Kidney tubule cell (primary cell): ENCODE measurements around the gene LIMS4.
"Not testable (repeated sequence)": the region's sequence is repeated elsewhere in the genome, so short reads cannot be mapped to it uniquely, and the experiment has no call there.

ENCODE experiments used
- DNase-seq: peaks from one replicate; pipeline ENCODE4 v3.0.0-alpha.2; 2018; ENCODE audit warnings: low spot score

The LIMS4 gene, protein sequence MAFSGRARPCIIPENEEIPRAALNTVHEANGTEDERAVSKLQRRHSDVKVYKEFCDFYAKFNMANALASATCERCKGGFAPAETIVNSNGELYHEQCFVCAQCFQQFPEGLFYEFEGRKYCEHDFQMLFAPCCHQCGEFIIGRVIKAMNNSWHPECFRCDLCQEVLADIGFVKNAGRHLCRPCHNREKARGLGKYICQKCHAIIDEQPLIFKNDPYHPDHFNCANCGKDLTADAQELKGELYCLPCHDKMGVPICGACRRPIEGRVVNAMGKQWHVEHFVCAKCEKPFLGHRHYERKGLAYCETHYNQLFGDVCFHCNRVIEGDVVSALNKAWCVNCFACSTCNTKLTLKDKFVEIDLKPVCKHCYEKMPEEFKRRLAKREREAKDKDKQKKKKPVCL

GRCh38 chr2:110472171-110473058, at the start of gene LIMS4:
Gene LIMS4 (minus strand): TSS chr2:110472816. CDS start chr2:110472778, 38 bp downstream.
- not testable (repeated sequence) for DNase-seq

GRCh38 chr2:110499755-110500377, 27.2 kb upstream of the LIMS4 start:
- DNase-seq = not testable (repeated sequence)

DNA sequence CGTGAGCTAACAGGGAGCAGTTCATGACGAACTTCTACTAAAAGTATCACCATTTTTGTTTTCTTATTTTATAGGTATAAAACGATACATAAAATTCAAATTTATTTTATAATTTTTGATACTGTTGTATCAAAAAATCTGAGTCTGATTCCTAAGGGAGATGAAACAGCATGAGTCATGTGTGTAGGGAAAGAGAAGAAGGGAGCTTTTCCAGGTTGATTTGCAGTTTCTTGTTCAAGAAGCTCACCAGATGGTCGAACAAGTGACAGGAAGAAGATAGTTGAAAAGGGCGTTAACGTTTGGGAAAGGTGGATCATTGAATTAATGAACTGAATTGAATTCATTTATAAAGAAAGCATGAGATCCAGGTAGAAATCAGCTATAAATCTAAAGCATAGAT, 23.4 kb upstream of the LIMS4 start:
- not testable (repeated sequence) for DNase-seq

GRCh38 chr2:110494488-110494887, 21.9 kb upstream of the LIMS4 start:
- DNase-seq = not testable (repeated sequence)

DNA sequence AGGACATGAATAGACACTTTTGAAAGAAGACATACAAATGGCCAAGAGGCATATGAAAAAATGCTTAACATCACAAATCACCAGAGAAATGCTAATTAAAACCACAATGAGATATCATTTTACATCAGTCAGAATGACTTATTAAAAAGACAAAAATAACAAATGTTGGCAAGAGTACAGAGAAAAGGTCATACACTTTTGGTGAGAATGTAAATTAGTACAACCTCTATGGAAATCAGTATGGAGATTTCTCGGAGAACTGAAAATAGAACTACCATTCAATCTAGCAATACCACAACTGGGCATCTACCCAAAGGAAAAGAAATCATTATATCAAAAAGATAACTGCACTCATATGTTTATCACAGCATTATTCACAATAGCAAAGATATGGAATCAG, 16.4 kb upstream of the LIMS4 start:
- DNase-seq = not testable (repeated sequence)

DNA sequence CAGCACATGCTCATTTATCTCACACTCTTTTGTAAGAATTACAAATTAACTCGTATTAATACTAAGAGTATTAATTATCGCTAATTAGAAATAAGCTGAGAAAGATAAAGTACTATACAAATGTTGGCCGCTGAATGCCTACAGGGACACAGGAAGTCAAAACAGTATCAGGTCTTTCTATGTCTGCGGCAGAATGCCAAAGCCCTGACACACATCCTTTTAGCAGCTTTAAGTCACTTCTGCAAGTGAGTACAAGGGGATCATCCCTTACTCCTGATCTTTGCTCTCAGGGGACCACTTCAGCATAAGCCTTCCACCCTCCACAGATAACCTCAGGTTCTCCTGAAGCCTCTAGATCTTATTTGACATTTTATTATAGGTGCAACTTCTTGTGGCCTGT, 10.1 kb upstream of the LIMS4 start:
- not testable (repeated sequence) for DNase-seq

DNA sequence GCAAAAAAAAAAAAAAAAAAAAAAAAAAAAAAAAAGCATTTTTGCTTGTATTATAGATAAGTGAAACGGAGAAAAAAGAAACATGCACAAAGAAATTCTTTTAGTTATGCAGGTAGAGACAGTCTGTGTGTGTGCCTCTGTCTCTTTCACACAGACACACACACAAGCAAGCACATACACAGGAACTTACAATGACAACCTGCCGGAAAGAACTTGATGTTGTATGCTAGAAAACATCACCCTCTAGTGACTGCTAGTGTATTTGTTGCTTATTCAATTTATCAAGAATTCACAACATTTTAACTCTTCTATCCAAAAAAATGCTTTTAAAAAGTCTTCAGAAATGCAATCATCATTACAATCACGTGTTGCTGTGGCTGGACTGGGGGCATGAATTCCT, 8.6 kb upstream of the LIMS4 start:
- DNase-seq = not testable (repeated sequence)

DNA sequence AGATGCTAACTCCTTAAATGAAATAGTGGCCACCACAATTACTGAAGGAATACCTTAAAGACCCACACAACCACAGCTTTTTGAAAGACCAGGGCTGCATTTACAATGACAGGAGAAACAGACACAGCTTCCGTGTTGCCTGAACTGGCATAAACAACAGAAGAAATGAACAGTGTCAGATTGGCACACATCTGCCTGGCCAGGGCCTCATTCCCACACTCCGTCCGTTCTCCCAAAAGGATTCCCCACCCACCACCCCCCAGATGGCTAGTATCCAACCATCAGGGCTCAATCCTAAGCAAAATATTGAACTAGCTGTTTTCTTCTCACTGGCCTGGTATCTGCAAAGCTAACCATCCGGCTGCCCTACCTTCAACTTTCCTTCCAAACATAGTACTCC, 7.5 kb upstream of the LIMS4 start:
- DNase-seq = not testable (repeated sequence)

DNA sequence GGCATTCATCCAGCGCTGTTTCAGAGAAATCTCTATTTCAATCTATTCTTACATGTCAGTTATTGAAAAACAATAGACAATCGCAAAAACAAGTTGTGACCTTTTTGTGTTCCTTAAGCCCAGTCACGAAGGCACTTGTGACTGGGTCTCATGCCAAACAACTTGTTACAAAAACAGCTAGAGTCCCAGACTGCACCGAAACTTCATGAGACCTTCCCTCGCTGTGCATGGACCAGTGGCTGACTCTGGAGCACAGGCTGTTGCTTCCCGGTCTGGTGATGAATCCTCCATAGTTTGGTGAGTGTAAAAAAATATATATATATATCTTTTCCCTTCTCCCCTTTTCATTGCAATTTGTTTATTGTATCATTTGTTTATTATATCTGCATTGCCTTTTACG, 4.8 kb upstream of the LIMS4 start:
- DNase-seq = not testable (repeated sequence)

DNA sequence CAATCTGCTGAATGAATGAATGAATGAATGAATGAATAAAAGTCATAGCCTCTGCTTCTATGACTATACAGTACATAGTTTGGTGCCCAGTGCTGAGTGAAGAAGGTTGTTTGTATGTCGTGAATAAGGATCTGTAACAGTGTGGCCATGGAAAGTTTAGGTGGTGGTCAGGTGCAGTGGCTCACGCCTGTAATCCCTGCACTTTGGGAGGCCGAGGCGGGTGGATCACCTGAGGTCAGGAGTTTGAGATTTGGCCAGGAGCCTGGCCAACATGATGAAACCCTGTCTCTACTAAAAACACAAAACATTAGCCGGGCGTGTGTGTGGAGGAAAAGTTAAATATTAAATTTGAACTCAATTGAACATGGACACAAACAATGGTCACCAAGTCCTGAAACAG, 4.3 kb upstream of the LIMS4 start:
- DNase-seq = not testable (repeated sequence)

DNA sequence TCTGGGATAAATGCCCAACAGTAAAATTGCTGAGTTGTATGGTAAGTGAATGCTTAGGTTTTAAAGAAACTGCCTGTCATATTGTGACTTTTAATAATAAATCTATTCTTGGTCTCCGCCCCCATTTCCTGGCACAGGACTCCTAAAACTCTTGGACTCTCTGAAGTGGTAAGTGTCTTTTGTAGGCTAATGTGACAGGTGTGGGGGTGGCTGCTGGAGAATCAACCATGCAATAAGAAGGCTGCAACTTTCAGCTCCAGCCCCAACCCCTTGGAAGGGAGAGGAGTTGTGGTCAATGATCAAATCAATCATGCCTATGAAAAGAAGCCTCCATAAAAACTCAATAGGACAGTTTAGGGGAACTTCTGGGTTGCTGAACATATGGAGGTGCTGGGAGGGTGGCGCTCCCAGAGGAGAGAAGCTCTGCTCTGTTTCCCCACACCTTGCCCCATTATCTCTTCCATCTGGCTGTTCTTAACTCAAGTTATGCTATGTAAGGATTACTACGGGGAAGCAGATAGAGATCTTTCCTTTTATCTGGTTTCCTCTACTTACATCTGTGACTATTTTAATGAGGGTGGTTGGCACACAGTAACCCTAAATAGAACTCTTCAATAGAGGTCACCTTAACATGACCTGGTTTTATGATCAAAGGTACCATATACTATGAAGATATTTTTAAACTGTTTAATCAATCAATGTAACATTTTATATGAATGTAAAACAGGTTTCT, 3.2 kb upstream of the LIMS4 start:
- DNase-seq = not testable (repeated sequence)

- not testable (repeated sequence) for DNase-seq
These were observed 2.3 kb upstream of the LIMS4 start for GRCh38 chr2:110474898-110475297.

DNA sequence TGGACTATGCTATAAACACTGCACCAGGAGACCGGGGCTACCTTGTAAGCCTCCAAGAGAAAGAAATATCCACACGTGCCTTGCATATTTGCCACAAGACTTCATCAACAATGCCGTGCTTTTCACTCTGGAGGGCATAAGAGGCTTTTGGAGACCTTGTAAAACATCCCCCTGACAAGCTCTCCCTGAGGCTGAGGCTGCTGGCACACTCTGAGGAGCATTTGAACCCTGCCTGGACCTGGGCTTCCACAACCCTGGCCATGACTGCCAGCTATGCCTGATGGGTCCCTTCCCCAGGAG, 393 bp upstream of the LIMS4 start:
- DNase-seq = not testable (repeated sequence)

GRCh38 chr2:110468921-110469320, 3.7 kb downstream of the LIMS4 start:
- not testable (repeated sequence) for DNase-seq

DNA sequence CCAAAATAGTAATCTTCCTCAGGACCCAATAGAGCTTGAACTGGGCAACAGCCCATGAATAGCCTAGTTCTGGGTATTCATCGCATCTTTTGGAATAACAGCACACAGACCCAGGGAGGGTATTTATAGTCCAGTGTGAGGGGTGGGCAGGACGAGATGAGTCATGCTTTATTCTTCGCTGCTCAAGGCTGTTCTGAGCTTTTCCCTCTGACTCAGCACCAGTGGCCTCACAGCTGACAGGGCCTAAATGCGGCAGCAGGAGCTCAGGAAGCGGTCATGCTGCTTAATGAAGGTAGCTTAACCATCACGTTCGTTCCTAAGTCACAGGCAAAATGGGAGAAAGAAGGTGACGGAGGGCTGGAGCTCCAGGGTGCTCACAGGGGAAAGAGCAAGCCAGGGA, 7.3 kb downstream of the LIMS4 start:
- DNase-seq = not testable (repeated sequence)

DNA sequence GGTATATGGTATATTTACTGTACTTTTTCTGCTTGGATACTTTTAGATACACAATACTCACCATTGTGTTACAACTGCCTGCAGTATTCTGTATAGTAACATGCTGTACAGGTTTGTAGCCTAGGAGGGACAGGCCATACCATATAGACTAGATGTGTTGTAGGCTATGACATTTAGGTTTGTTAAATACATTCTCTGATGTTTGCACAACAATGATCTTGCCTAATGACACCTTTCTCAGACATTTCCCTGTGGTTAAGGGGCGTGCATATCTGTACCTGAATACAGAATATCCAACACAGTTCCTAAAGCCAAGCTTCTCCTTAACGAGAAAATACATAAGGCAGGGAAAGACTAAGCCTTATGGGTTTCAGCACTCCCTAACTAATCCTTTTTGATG, 10.2 kb downstream of the LIMS4 start:
- not testable (repeated sequence) for DNase-seq

DNA sequence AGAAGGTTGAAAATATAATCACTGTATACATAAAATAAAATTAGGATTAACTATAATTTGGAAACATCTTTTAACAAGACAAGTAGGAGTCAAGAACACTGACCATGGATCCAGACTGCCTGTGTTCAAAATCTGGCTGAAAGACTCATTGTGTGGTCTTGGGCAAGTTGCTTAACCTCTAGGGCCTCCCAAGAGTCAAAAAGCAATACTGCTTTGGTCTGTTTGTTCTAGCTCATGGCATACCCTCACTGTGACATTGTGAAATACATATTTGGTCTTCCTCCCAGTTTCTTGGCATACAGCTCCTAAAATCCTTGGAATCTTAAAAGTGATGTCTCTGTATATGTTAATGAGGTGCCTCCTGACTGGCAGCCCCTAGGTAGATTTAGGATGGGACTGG, 12.3 kb downstream of the LIMS4 start:
- not testable (repeated sequence) for DNase-seq

DNA sequence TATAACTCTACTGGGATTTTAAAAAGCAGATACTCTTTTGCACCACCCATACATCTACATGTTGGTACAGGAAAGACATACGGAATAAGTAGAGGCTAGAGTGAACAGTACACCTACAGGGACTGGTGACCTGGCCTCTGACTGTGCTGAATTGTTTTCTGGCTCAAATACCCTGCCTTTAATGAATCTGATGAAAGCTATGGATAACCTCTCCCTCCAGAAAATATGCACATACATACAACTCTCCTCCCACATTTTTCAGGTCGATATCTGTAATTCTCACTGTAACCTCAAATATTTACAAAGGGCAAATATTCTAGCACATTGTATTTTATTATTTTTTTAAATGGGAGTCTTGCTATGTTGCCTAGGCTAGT, 15.4 kb downstream of the LIMS4 start:
- not testable (repeated sequence) for DNase-seq

DNA sequence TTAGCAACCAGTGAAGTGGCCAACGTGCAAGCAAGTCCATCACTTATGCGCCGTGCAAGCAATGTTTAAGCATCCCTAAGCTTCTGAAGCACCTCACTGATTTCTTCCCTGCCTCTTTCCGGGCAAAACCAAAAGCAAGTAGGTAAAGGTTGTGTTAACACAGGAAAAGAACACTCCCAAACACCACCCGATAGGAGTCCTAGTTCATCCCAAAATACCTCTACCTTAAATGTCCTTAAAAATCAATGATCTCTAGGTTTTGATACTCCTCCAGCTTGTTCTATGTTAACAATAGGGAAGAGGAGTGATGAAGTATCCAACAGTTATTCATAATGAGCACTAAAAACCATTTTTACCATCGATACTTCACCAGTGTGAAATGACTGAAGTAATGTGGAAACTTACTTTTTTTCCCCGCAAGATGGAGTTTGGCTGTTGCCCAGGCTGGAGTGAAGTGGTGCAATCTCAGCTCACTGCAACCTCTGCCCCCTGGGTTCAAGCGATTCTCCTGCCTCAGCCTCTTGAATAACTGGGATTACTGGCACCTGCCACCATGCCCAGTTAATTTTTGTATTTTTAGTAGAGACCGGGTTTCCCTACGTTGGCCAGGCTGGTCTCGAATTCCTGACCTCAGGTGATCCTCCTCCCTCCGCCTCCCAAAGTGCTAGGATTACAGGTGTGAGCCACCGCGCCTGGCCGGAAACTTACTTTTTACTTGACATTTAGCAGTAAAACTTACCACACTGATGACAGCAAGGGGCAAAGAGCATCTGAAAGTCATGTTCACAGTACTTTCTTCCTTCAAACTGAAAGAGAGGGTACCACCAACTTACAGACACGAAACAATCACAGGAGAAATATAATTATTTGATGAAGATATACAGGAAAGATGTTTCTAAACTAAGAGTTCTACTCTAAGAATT, 16.1 kb downstream of the LIMS4 start:
- DNase-seq = not testable (repeated sequence)

DNA sequence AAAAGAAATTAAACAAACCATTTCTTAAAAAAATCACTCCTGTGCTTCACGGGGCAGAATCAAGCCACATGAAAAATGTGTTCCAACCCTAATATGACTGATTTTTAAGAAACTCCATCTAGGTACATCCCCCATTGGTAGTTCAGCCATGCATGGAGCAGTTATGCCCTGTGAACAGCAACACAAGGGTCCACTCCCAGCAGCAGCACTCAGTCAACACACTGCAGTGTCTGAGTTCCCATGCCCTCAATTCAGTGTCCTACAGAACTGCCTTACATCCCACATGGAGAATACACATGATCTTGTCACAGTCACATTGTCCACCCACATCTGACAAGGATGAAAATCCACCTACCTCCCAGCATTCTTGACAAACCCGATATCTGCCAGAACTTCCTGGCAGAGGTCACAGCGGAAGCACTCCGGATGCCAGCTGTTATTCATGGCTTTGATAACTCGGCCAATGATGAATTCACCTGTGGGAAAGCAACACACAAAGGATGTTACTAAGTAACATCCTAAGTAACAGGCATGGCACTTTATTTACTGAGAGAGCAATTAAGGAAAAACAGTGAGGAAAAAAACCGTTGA, 17.4 kb downstream of the LIMS4 start:
- DNase-seq = not testable (repeated sequence)
